Keratinocyte (primary cell): ENCODE results near the gene RENBP. TPM values are rescaled to one million over a fixed set of nuclear protein-coding genes. Genes with fewer than 3 reads are reported as not detected.

Source experiments
- DNase-seq: peaks from one replicate; pipeline ENCODE4 v3.0.0-alpha.2; 2011; ENCODE audit warnings: low read depth, missing footprints, low spot score
- FAIRE-seq: peaks from 2 replicates; lab custom pipeline; 2011; peaks lifted over from hg19 to GRCh38; lab: Jason Lieb, UNC
- H2AFZ ChIP-seq: 2 replicates; pipeline ENCODE4 v1.6.0; 2012; ENCODE audit warnings: low read length, control low read depth, inconsistent platforms; ENCODE audit not compliant: control insufficient read depth
- H3K27ac ChIP-seq: 2 replicates; pipeline ENCODE4 v1.5.1; 2011; ENCODE audit warnings: low read length; ENCODE audit not compliant: control insufficient read depth, insufficient read depth
- H3K27me3 ChIP-seq: 3 replicates; pipeline ENCODE4 v1.6.0; 2011; ENCODE audit warnings: low read length; ENCODE audit not compliant: control insufficient read depth, insufficient read depth; ENCODE audit errors: extremely low read depth
- H3K36me3 ChIP-seq, 2 experiments: 2 replicates in 1 of 2; 3 replicates in 1 of 2; pipeline ENCODE4 v1.5.1; 2011; ENCODE audit warnings: low read length in 2 of 2, mild to moderate bottlenecking in 1 of 2; ENCODE audit not compliant: control insufficient read depth in 2 of 2, insufficient read depth in 2 of 2; ENCODE audit errors: extremely low read depth in 1 of 2
- H3K4me1 ChIP-seq: 3 replicates; pipeline ENCODE4 v1.5.1; 2011; ENCODE audit warnings: low read length; ENCODE audit not compliant: control insufficient read depth, insufficient read depth; ENCODE audit errors: extremely low read depth
- H3K4me2 ChIP-seq: 3 replicates; pipeline ENCODE4 v1.6.0; 2011; ENCODE audit warnings: low read depth, low read length; ENCODE audit not compliant: control insufficient read depth, insufficient read depth; ENCODE audit errors: extremely low read depth
- H3K4me3 ChIP-seq, 3 experiments: fragments of 200-600 bp in 1 of 3; sonication (generic) in 1 of 3; 2 replicates in 2 of 3; 3 replicates in 1 of 3; pipeline ENCODE4 v1.5.1; 2011 to 2016; ENCODE audit warnings: low read length in 3 of 3, mild to moderate bottlenecking in 3 of 3, control low read depth in 2 of 3, inconsistent platforms in 1 of 3, low read depth in 1 of 3, mixed read lengths in 1 of 3, mixed run types in 1 of 3, moderate library complexity in 1 of 3; ENCODE audit not compliant: control insufficient read depth in 2 of 3, insufficient read depth in 2 of 3; ENCODE audit errors: extremely low read depth in 1 of 3
- H3K79me2 ChIP-seq: 2 replicates; pipeline ENCODE4 v1.6.0; 2012; ENCODE audit warnings: low read length; ENCODE audit not compliant: control insufficient read depth, insufficient read depth
- H3K9ac ChIP-seq: 3 replicates; pipeline ENCODE4 v1.6.0; 2011; ENCODE audit warnings: low read length; ENCODE audit not compliant: control insufficient read depth, insufficient read depth; ENCODE audit errors: extremely low read depth
- H3K9me1 ChIP-seq: 3 replicates; pipeline ENCODE4 v1.6.0; 2011; ENCODE audit warnings: low read length; ENCODE audit not compliant: control insufficient read depth, insufficient read depth; ENCODE audit errors: extremely low read depth
- H3K9me3 ChIP-seq: 2 replicates; pipeline ENCODE4 v1.5.1; 2012; ENCODE audit warnings: low read depth, low read length; ENCODE audit not compliant: control insufficient read depth
- H4K20me1 ChIP-seq: 3 replicates; pipeline ENCODE4 v1.6.0; 2011; ENCODE audit warnings: low read length; ENCODE audit not compliant: control insufficient read depth, insufficient read depth; ENCODE audit errors: extremely low read depth
- EZH2 ChIP-seq: IDR thresholded peaks from one replicate; pipeline ENCODE4 v1.6.1; 2012; ENCODE audit warnings: inconsistent platforms, mild to moderate bottlenecking, low read length, moderate library complexity
- dilution Hi-C: fragments of 300-500 bp; cut with MboI; formaldehyde crosslinking; loops from one replicate; pipeline ENCODE4 v1.7.0; 2020; ENCODE audit warnings: low sequenced_read_pairs; ENCODE audit not compliant: extremely low pct_ligation_motif_present
- polyA plus RNA-seq, 5 experiments: library from polyadenylated mRNA; depleted of rRNA in 3 of 5; stranded (reverse) in 3 of 5; stranded (forward) in 1 of 5; unstranded in 1 of 5; fragments of >200 nt; gene quantifications; 1 replicate in 1 of 5; 2 replicates in 3 of 5; 3 replicates in 1 of 5; pipeline versions ENCODE4 v1.2.1 to v1.2.3, GENCODE V29; 2011 to 2012; ENCODE audit warnings: missing spikeins in 2 of 5, low read depth in 1 of 5, low replicate concordance in 1 of 5
- TF ChIP-seq, protein P1 (sequence below), 3 experiments: IDR thresholded peaks in 1 of 3; conservative IDR thresholded peaks in 1 of 3; optimal IDR thresholded peaks in 1 of 3; 2 replicates in 2 of 3; 3 replicates in 1 of 3; pipeline versions ENCODE3 to v1.5.1; 2011; ENCODE audit warnings: low read length in 3 of 3, mild to moderate bottlenecking in 3 of 3, moderate library complexity in 2 of 3, control low read depth in 1 of 3, inconsistent platforms in 1 of 3; ENCODE audit not compliant: insufficient read depth in 2 of 3; ENCODE audit errors: extremely low read depth in 1 of 3

RENBP gene
- polyA plus RNA-seq, 1 donor (not counting 4 experiments of a cell fraction or from before 2014, with no cell fraction given): 0.16 TPM

DNA sequence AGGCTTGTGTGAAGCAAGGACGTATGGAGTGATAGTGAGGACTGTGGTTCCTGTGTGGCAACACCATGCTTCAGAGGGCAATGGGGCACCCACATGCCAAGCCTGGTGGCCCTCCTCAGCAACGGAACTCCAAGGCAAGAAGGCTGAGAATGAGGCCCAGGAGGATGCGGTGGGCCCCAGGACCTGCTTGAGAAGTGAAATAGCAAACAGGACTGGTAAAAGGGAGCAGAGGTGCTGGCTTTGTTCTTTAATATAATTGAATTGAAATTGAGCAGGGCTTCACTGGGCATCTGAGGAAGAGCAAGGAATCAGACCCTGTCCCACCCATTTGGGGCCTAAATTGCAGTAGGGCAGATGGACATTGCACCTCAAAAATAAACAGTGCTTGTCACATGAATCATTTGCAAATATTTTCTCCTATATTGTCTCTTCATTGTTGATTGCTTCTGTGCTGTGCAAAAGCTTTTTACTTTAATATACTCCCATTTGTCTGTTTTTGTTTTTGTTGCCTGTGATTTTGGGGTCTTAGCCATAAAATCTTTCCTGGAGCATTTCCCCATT, 30.4 kb upstream of the RENBP start:
- H3K79me2 ChIP-seq: peaks cover 21% of the 10 kb centered on the region
- dilution Hi-C loops: no loop called here
- FAIRE-seq (no peak), DNase-seq (no peak)
- no peaks in the 10 kb centered on the region for H3K27me3 ChIP-seq
- no peak overlapping the region for H3K4me3 ChIP-seq
- H3K9me3 ChIP-seq: no peaks in the 10 kb centered on the region
- TF ChIP-seq EZH2: no peak
- TF ChIP-seq, protein P1, sequence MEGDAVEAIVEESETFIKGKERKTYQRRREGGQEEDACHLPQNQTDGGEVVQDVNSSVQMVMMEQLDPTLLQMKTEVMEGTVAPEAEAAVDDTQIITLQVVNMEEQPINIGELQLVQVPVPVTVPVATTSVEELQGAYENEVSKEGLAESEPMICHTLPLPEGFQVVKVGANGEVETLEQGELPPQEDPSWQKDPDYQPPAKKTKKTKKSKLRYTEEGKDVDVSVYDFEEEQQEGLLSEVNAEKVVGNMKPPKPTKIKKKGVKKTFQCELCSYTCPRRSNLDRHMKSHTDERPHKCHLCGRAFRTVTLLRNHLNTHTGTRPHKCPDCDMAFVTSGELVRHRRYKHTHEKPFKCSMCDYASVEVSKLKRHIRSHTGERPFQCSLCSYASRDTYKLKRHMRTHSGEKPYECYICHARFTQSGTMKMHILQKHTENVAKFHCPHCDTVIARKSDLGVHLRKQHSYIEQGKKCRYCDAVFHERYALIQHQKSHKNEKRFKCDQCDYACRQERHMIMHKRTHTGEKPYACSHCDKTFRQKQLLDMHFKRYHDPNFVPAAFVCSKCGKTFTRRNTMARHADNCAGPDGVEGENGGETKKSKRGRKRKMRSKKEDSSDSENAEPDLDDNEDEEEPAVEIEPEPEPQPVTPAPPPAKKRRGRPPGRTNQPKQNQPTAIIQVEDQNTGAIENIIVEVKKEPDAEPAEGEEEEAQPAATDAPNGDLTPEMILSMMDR (optimal IDR thresholded peaks at IDR 0.05 in 1 of 3, IDR thresholded peaks at IDR 0.05 in 1 of 3, conservative IDR thresholded peaks at IDR 0.05 in 1 of 3; ENCODE audit: extremely low read depth in 1 of 3, insufficient read depth in 2 of 3, low read length in 3 of 3): no peak
- no peak overlapping the region for H3K4me2 ChIP-seq
- H3K36me3 ChIP-seq: no peaks in the 10 kb centered on the region
- no peaks in the 10 kb centered on the region for H4K20me1 ChIP-seq
- no peak overlapping the region for H3K9ac ChIP-seq
- no peak overlapping the region for H3K27ac ChIP-seq
- peaks cover 8% of the 10 kb centered on the region for H3K4me1 ChIP-seq
- no peak overlapping the region for H2AFZ ChIP-seq
- no peaks in the 10 kb centered on the region for H3K9me1 ChIP-seq

GRCh38 chrX:153974003-153974725, 29.7 kb upstream of the RENBP start:
- Histone ChIP-seq H4K20me1 (peaks cover 3% of the 10 kb centered on the region), H3K9ac (peak overlapping the region; percentile 99), H3K4me1 (peaks cover 12% of the 10 kb centered on the region), H2AFZ (no peak overlapping the region), H3K9me3 (no peaks in the 10 kb centered on the region), H3K27me3 (no peaks in the 10 kb centered on the region), H3K27ac (peak overlapping the region; percentile 99), H3K4me2 (peak overlapping the region; percentile 85), H3K36me3 (peaks cover 0 to 6% of the 10 kb centered on the region in 2 experiments), H3K4me3 (peak overlapping the region in 1 of 3 experiments; percentile 70), H3K79me2 (peaks cover 28% of the 10 kb centered on the region), H3K9me1 (no peaks in the 10 kb centered on the region)
- DNase-seq (no peak), FAIRE-seq (no peak)
- TF ChIP-seq EZH2: no peak
- TF ChIP-seq, protein P1 (optimal IDR thresholded peaks at IDR 0.05 in 1 of 3, IDR thresholded peaks at IDR 0.05 in 1 of 3, conservative IDR thresholded peaks at IDR 0.05 in 1 of 3; ENCODE audit: extremely low read depth in 1 of 3, insufficient read depth in 2 of 3, low read length in 3 of 3): no peak
- dilution Hi-C loops: no loop called here
